LNCAP (cell line): ENCODE results near the gene RPUSD1.

Experiments
- TF ChIP-seq, protein P1 (sequence below): fragments of 450-650 bp; IDR thresholded peaks from 2 replicates; pipeline ENCODE4 v1.5.1; 2017; ENCODE audit warnings: mild to moderate bottlenecking

The RPUSD1 gene

GRCh38 chr16:830107-830870 lies 42.1 kb upstream of the RPUSD1 start:
- TF ChIP-seq, protein P1, sequence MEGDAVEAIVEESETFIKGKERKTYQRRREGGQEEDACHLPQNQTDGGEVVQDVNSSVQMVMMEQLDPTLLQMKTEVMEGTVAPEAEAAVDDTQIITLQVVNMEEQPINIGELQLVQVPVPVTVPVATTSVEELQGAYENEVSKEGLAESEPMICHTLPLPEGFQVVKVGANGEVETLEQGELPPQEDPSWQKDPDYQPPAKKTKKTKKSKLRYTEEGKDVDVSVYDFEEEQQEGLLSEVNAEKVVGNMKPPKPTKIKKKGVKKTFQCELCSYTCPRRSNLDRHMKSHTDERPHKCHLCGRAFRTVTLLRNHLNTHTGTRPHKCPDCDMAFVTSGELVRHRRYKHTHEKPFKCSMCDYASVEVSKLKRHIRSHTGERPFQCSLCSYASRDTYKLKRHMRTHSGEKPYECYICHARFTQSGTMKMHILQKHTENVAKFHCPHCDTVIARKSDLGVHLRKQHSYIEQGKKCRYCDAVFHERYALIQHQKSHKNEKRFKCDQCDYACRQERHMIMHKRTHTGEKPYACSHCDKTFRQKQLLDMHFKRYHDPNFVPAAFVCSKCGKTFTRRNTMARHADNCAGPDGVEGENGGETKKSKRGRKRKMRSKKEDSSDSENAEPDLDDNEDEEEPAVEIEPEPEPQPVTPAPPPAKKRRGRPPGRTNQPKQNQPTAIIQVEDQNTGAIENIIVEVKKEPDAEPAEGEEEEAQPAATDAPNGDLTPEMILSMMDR, result no peak

- TF ChIP-seq, protein P1, result no peak
Observed at GRCh38 chr16:828891-829290, 40.7 kb upstream of the RPUSD1 start.

DNA sequence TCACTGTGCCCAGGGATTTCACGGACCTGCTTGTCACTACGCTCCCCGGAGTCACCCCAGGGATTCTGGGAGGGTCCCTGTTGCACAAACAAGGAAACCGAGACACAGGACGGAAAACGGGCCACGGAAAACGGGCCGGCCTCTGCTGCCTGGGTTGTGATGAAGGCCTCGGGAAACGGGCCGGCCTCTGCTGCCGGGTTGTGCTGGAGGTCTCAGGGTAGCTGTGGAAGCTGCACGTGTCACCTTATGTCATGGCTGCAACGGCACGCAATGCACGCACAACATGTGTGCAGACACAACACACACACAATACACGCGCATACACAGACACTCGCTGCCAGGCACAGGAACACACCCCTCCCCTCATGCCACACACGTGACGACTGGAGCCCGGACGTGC lies 39.3 kb upstream of the RPUSD1 start:
- TF ChIP-seq, protein P1, result no peak

DNA sequence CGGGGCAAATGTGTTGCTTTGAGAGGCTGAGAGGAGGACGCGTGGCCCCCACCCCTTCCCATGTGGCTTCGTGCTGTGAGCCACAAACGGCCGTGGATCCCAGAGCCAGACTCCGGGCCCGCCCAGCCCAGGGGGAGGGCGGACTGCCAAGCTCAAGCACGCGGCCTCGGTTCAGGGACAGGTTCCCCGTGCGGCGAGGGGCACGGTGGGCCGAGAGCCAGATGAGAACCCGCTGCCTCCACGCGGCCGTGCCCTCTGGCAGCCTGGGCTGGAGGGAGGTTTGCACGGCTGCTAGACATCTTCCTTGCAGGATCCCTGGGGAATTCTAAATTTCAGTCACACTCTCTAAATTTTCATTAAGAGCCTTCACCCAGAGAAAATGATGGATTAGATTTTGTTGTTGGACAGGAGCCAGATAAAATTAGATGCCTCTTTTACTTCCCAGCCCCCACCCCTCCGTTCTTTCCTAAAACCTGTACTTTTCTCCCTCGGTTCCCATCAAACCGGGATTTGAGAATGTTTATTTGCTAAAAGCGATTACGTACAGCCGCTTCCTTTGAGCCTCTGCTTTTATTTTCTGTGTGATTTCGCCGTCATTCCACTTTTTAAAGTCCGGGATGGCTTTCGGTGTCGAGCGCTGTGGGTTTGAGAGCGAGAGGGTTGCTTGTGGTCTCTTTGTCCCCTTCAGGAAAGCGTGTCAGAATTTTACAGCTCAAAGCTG lies 37.3 kb upstream of the RPUSD1 start:
- TF ChIP-seq, protein P1, result no peak

GRCh38 chr16:824601-825000 lies 36.4 kb upstream of the RPUSD1 start:
- TF ChIP-seq, protein P1, result no peak

DNA sequence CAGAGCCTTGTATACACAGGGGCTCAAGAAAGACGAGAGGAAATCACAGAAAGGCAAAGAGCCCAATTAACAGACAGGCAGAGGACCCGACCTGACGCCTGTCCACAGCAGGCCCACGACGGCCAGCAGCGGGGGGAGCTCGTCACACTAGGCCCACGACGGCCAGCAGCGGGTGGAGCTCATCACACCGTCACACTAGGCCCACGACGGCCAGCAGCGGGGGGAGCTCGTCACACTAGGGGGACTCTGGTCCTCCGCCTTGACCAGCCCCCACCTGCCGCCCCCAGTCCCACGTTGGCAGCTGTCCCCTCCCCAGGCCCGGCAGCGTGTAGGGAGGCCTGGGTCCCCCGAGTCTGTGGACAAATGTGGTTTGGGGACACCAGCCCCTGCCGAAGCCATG lies 36.0 kb upstream of the RPUSD1 start:
- TF ChIP-seq, protein P1, result no peak

GRCh38 chr16:822909-823297 lies 34.7 kb upstream of the RPUSD1 start:
- TF ChIP-seq, protein P1, result no peak
